OCI-LY3 (cell line): Measurements from ENCODE around the gene CADM2.
"Not testable (repeated sequence)": the region's sequence is repeated elsewhere in the genome, so short reads cannot be mapped to it uniquely, and the experiment has no call there.

Experiments
- H2AFZ ChIP-seq: fragments of 200-600, 300-600 bp; shearing (Covaris generic); 2 replicates; pipeline ENCODE4 v1.6.0; 2014; ENCODE audit warnings: antibody characterized with exemption, low read depth, low read length
- H3K27ac ChIP-seq: fragments of 200-600, 300-600 bp; sonication (generic); 2 replicates; pipeline ENCODE4 v1.5.1; 2014; ENCODE audit warnings: mild to moderate bottlenecking, low read length, moderate library complexity, mixed read lengths
- H3K27me3 ChIP-seq: fragments of 200-600, 300-600 bp; sonication (generic); 2 replicates; pipeline ENCODE4 v1.6.1; 2014; ENCODE audit warnings: low read depth, low read length, mixed read lengths
- H3K36me3 ChIP-seq: fragments of 200-600, 300-600 bp; sonication (generic); replicated peaks from 2 replicates; pipeline ENCODE3; 2014; ENCODE audit warnings: low read depth, low read length, mixed read lengths
- H3K4me1 ChIP-seq: fragments of 300-600, 200-600 bp; sonication (generic); 2 replicates; pipeline ENCODE4 v1.6.1; 2014; ENCODE audit warnings: low read length, mixed read lengths
- H3K4me2 ChIP-seq: fragments of 200-600, 300-600 bp; sonication (generic); 2 replicates; pipeline ENCODE4 v1.6.1; 2014; ENCODE audit warnings: low read length, mixed read lengths
- H3K4me3 ChIP-seq: fragments of 300-600, 200-600 bp; sonication (generic); 2 replicates; pipeline ENCODE4 v1.5.1; 2014; ENCODE audit warnings: antibody characterized with exemption, mild to moderate bottlenecking, low read length, moderate library complexity
- H3K79me2 ChIP-seq: fragments of 300-600, 200-600 bp; shearing (Covaris generic); 2 replicates; pipeline ENCODE4 v1.6.1; 2014; ENCODE audit warnings: mild to moderate bottlenecking, low read length, mixed read lengths
- H3K9ac ChIP-seq: fragments of 300-600, 200-600 bp; shearing (Covaris generic); 2 replicates; pipeline ENCODE4 v1.6.0; 2014; ENCODE audit warnings: mild to moderate bottlenecking, low read length, moderate library complexity
- H3K9me3 ChIP-seq: fragments of 200-600, 300-600 bp; shearing (Covaris generic); 2 replicates; pipeline ENCODE4 v1.6.1; 2014; ENCODE audit warnings: low read length, mixed read lengths; ENCODE audit not compliant: insufficient read depth
- H4K20me1 ChIP-seq: fragments of 200-600, 300-600 bp; sonication (generic); 2 replicates; pipeline ENCODE4 v1.6.1; 2016; ENCODE audit warnings: low read length, mixed read lengths; ENCODE audit not compliant: insufficient read depth
- EZH2phosphoT487 ChIP-seq: fragments of 200-600 bp; shearing (Covaris generic); IDR thresholded peaks from 2 replicates; pipeline ENCODE4 v1.6.1; 2018; ENCODE audit warnings: antibody characterized with exemption, mixed run types, low read depth
- TF ChIP-seq, protein P1 (sequence below): fragments of 200-600, 300-600 bp; sonication (generic); IDR thresholded peaks from 2 replicates; pipeline ENCODE4 v1.5.1; 2014; ENCODE audit warnings: antibody characterized with exemption, low read length, low read depth

Gene CADM2

DNA sequence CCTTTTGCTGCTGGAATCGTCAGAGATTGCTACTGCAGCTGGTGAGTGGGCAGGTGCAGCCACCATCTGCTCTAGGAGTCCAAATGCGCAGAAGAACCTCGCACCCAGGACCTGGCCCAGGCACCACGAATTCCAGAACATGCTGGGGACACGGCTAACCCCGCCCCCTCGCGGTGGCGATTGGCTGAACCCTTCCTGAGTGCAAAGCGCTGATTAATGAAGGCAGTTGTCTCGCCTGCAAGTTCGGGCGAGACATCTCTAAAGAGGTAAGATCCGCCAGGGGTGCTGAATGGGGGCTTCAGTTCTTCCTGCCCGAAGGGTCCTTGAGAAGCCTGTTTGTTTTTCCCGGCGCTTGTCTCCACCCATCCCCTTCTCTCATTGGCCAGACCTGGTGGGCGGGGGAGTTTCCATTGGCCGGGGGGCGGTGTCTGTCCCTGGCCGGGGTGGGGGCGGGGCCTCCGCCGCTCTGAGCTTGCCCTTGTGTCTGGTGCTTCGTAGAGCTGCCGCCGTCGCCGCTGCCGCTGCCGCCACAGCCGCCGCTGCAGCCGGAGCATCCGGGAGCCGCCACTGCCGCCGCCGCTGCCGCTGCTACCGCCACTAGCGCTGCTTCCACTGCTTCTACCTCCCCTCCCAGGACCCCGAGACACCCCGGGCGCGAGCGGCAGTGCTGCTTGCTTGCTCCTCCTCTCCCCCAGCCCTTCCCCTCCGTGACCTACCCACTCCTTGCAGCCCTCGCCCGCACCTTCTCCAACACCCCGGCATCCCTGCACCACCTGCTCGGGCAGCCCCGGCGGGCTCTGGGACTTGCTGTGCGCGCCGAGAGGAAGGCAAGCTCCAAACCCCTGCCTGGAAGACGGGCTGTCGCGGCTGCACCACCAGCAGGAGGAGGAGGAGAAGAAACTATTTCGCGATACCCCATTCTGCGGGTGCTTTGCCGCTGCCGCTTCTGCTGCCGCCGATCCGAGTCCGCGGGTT is at the start of gene CADM2:
Gene CADM2, plus strand, starts transcription at position 495 of the 975 bp plus-strand sequence.
- Histone ChIP-seq H2AFZ (no peak within 1 kb of the TSS), H3K4me2 (no peak within 1 kb of the TSS), H3K36me3 (no peaks in the 10 kb centered on the region), H3K27ac (no peak within 1 kb of the TSS), H4K20me1 (no peaks in the 10 kb centered on the region), H3K9me3 (no peaks in the 10 kb centered on the region), H3K9ac (no peak within 1 kb of the TSS), H3K27me3 (no peaks in the 10 kb centered on the region), H3K4me3 (no peak within 1 kb of the TSS), H3K4me1 (no peaks in the 10 kb centered on the region), H3K79me2 (no peaks in the 10 kb centered on the region)
- TF ChIP-seq, protein P1, sequence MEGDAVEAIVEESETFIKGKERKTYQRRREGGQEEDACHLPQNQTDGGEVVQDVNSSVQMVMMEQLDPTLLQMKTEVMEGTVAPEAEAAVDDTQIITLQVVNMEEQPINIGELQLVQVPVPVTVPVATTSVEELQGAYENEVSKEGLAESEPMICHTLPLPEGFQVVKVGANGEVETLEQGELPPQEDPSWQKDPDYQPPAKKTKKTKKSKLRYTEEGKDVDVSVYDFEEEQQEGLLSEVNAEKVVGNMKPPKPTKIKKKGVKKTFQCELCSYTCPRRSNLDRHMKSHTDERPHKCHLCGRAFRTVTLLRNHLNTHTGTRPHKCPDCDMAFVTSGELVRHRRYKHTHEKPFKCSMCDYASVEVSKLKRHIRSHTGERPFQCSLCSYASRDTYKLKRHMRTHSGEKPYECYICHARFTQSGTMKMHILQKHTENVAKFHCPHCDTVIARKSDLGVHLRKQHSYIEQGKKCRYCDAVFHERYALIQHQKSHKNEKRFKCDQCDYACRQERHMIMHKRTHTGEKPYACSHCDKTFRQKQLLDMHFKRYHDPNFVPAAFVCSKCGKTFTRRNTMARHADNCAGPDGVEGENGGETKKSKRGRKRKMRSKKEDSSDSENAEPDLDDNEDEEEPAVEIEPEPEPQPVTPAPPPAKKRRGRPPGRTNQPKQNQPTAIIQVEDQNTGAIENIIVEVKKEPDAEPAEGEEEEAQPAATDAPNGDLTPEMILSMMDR, result no peak
- no peak for TF ChIP-seq EZH2phosphoT487

DNA sequence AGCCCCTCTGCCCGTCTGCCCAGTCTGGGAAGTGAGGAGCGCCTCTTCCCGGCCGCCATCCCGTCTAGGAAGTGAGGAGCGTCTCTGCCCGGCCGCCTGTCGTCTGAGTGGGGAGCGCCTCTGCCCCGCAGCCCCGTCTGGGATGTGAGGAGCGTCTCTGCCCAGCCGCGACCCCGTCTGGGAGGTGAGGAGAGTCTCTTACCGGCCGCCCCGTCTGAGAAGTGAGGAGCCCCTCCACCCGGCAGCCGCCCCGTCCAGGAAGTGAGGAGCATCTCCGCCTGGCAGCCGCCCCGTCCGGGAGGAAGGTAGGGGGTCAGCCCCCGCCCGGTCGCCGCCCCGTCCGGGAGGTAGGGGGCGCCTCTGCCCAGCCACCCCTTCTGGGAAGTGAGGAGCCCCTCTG is 40.2 kb upstream of the CADM2 start:
- H3K36me3 ChIP-seq, H2AFZ ChIP-seq, H3K4me2 ChIP-seq, H3K4me1 ChIP-seq, H3K27ac ChIP-seq, H3K9me3 ChIP-seq, H3K9ac ChIP-seq, H3K4me3 ChIP-seq, H3K27me3 ChIP-seq, H3K79me2 ChIP-seq, H4K20me1 ChIP-seq: not testable (repeated sequence)

DNA sequence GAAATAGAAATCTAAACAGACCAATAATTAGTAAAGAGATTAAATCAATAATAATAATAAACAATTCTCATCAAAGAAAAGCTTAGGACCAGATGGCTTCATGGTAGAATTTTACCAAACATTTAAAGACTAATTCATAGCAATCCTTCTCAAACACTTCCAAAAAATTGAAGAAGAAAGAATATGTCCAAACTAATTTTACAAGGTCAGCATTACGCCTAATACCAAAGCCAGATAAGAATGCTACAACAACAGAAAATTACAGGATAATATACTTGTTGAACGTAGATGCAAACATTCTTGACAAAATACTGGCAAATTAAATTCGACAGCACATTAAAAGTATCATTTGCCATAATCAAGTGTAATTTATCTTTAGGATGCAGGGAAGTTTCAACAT is 36.1 kb upstream of the CADM2 start:
- H3K27me3 ChIP-seq, result no peaks in the 10 kb centered on the region
- no peaks in the 10 kb centered on the region for H3K36me3 ChIP-seq
- H3K9me3 ChIP-seq, result no peaks in the 10 kb centered on the region
- TF ChIP-seq, protein P1, result no peak
- no peak for TF ChIP-seq EZH2phosphoT487
- H3K4me2 ChIP-seq, result no peak overlapping the region
- H2AFZ ChIP-seq, result no peak overlapping the region
- H3K4me3 ChIP-seq, result no peak overlapping the region
- no peak overlapping the region for H3K27ac ChIP-seq
- no peaks in the 10 kb centered on the region for H4K20me1 ChIP-seq
- H3K79me2 ChIP-seq, result no peaks in the 10 kb centered on the region
- H3K4me1 ChIP-seq, result no peaks in the 10 kb centered on the region
- no peak overlapping the region for H3K9ac ChIP-seq

DNA sequence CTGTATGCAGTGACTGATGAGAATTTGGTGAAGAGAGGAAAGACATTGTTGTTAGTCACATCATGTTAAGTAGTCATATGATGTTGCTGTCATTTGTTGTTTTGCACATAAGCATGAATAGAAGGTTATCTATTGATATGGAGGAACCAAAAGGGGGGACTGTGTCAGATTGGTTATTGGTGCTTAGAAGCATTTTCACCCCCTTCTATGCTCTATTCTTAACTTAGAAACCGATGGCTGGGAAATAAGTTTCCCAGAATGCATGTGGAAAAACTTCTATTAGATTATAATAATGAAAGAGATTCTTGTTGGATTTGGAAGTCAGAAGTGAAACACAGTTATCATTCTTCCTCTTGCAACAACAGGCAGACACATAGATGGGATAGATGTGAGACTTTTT is 33.2 kb upstream of the CADM2 start:
- Histone ChIP-seq H3K9ac (no peak overlapping the region), H3K4me3 (no peak overlapping the region), H3K4me1 (no peaks in the 10 kb centered on the region), H3K27ac (no peak overlapping the region), H3K36me3 (no peaks in the 10 kb centered on the region), H4K20me1 (no peaks in the 10 kb centered on the region), H3K4me2 (no peak overlapping the region), H3K27me3 (no peaks in the 10 kb centered on the region), H3K9me3 (no peaks in the 10 kb centered on the region), H3K79me2 (no peaks in the 10 kb centered on the region), H2AFZ (no peak overlapping the region)
- TF ChIP-seq EZH2phosphoT487, result no peak
- TF ChIP-seq, protein P1, result no peak
